Skeletal muscle cell (primary cell): Measurements from ENCODE around the gene TDRD1.
A peak's percentile ranks its signal among the peaks of the same experiment; 100 is the strongest.
"Not testable (repeated sequence)": the region's sequence is repeated elsewhere in the genome, so short reads cannot be mapped to it uniquely, and the experiment has no call there.

Experiments
- DNase-seq: peaks from one replicate; pipeline ENCODE4 v3.0.0-alpha.2; 2010; ENCODE audit warnings: low read depth
- H3K4me3 ChIP-seq: 2 replicates; pipeline ENCODE4 v1.5.1; 2011; ENCODE audit warnings: low read depth, mild to moderate bottlenecking, control low read depth, low read length, moderate library complexity

Gene TDRD1

GRCh38 chr10:114179148-114179547 is at the start of gene TDRD1:
TDRD1 (plus strand) TSS chr10:114179353; CDS start chr10:114187832, 8,479 bp downstream.
- no peak within 1 kb of the TSS for H3K4me3 ChIP-seq

GRCh38 chr10:114131094-114131493 is 48.1 kb upstream of the TDRD1 start:
- DNase-seq = no peak

More at GRCh38 chr10:114179148-114179547, at the start of gene TDRD1:
- DNase-seq = no peak

GRCh38 chr10:114135476-114135875 is 43.7 kb upstream of the TDRD1 start:
- no peak for DNase-seq
- no peak overlapping the region for H3K4me3 ChIP-seq

More at GRCh38 chr10:114131094-114131493, 48.1 kb upstream of the TDRD1 start:
- H3K4me3 ChIP-seq = no peak overlapping the region

- no peak for DNase-seq
- no peak overlapping the region for H3K4me3 ChIP-seq
Observed at GRCh38 chr10:114138581-114138980, 40.6 kb upstream of the TDRD1 start.

GRCh38 chr10:114140036-114140435 is 39.1 kb upstream of the TDRD1 start:
- H3K4me3 ChIP-seq = no peak overlapping the region
- no peak for DNase-seq

GRCh38 chr10:114140827-114141226 is 38.3 kb upstream of the TDRD1 start:
- not testable (repeated sequence) for H3K4me3 ChIP-seq, DNase-seq

- no peak for DNase-seq
- no peak overlapping the region for H3K4me3 ChIP-seq
Observed at GRCh38 chr10:114142018-114142417, 37.1 kb upstream of the TDRD1 start.

- DNase-seq = no peak
- no peak overlapping the region for H3K4me3 ChIP-seq
Observed at GRCh38 chr10:114143160-114143559, 36.0 kb upstream of the TDRD1 start.

- DNase-seq, H3K4me3 ChIP-seq: not testable (repeated sequence)
Observed at GRCh38 chr10:114149476-114149875, 29.7 kb upstream of the TDRD1 start.

GRCh38 chr10:114151486-114151885 is 27.7 kb upstream of the TDRD1 start:
- peak; percentile 59 for DNase-seq
- no peak overlapping the region for H3K4me3 ChIP-seq

GRCh38 chr10:114151892-114152291 is 27.3 kb upstream of the TDRD1 start:
- no peak for DNase-seq
- H3K4me3 ChIP-seq = no peak overlapping the region

- no peak overlapping the region for H3K4me3 ChIP-seq
- no peak for DNase-seq
Observed at GRCh38 chr10:114157912-114158311, 21.2 kb upstream of the TDRD1 start.

GRCh38 chr10:114163062-114163461 is 16.1 kb upstream of the TDRD1 start:
- no peak overlapping the region for H3K4me3 ChIP-seq
- no peak for DNase-seq

GRCh38 chr10:114166043-114166442 is 13.1 kb upstream of the TDRD1 start:
- H3K4me3 ChIP-seq = no peak overlapping the region
- DNase-seq = no peak

GRCh38 chr10:114166494-114166893 is 12.7 kb upstream of the TDRD1 start:
- no peak for DNase-seq
- no peak overlapping the region for H3K4me3 ChIP-seq

- no peak overlapping the region for H3K4me3 ChIP-seq
- DNase-seq = no peak
Observed at GRCh38 chr10:114167985-114168384, 11.2 kb upstream of the TDRD1 start.

- DNase-seq = no peak
- no peak overlapping the region for H3K4me3 ChIP-seq
Observed at GRCh38 chr10:114168450-114169009, 10.6 kb upstream of the TDRD1 start.

- DNase-seq = no peak
Observed at GRCh38 chr10:114172216-114172615, 6.9 kb upstream of the TDRD1 start.

GRCh38 chr10:114172776-114173602 is 6.2 kb upstream of the TDRD1 start:
- DNase-seq = no peak
- peak overlapping the region; percentile 99 for H3K4me3 ChIP-seq

More at GRCh38 chr10:114172216-114172615, 6.9 kb upstream of the TDRD1 start:
- peak overlapping the region; percentile 99 for H3K4me3 ChIP-seq

GRCh38 chr10:114173603-114173920 is 5.6 kb upstream of the TDRD1 start:
- H3K4me3 ChIP-seq = peak overlapping the region; percentile 99
- DNase-seq = no peak
